Hematopoietic multipotent progenitor cell treated with erythropoietin and hydrocortisone succinate and interleukin-3 and kit ligand, for 15 days (in vitro differentiated cells): ENCODE measurements around the gene RAD51B.
"Not testable (repeated sequence)": the region's sequence is repeated elsewhere in the genome, so short reads cannot be mapped to it uniquely, and the experiment has no call there.

Experiments
- DNase-seq: peaks from one replicate; pipeline ENCODE4 v3.0.0-alpha.2; 2015; ENCODE audit warnings: low spot score

Gene RAD51B

GRCh38 chr14:68655911-68656316 lies 836.3 kb downstream of the RAD51B start:
- DNase-seq = no peak

- DNase-seq = no peak
Observed at GRCh38 chr14:68656452-68656851, 836.9 kb downstream of the RAD51B start.

DNA sequence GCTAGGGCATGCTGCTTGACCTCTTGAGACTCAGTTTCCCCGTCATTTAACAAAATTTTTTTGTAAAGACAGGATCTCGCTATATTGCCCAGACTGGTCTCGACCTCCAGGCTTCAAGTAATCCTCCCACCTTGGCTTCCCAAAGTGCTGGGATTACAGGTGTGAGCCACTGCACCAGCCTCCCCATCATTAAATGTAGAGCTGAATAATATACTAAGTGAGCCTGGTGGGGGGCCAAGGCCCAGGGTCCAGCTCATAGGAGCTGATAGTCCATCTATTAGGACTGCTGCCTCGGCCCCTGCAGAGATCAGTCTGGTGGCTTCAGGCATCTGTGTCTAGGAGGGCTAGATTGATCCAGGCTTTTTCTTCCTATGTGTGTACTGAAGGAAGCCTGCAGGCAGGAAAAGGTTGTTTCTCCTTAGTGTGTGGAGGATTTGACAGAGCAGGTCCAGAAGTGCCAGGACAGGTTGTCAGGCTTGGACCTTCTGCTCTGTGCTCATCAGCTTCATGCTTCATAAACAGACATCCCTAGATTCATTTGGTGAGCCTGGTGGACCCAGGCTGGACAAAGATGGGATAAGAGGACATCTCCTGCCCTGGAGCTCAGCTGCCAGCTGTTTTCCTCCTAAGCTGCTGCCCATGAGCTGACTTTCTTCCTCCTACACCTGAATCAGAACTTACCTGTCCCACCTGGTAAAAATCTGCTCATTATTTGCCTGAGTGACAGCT lies 837.9 kb downstream of the RAD51B start:
- DNase-seq = no peak

- no peak for DNase-seq
Observed at GRCh38 chr14:68658029-68658509, 838.5 kb downstream of the RAD51B start.

DNA sequence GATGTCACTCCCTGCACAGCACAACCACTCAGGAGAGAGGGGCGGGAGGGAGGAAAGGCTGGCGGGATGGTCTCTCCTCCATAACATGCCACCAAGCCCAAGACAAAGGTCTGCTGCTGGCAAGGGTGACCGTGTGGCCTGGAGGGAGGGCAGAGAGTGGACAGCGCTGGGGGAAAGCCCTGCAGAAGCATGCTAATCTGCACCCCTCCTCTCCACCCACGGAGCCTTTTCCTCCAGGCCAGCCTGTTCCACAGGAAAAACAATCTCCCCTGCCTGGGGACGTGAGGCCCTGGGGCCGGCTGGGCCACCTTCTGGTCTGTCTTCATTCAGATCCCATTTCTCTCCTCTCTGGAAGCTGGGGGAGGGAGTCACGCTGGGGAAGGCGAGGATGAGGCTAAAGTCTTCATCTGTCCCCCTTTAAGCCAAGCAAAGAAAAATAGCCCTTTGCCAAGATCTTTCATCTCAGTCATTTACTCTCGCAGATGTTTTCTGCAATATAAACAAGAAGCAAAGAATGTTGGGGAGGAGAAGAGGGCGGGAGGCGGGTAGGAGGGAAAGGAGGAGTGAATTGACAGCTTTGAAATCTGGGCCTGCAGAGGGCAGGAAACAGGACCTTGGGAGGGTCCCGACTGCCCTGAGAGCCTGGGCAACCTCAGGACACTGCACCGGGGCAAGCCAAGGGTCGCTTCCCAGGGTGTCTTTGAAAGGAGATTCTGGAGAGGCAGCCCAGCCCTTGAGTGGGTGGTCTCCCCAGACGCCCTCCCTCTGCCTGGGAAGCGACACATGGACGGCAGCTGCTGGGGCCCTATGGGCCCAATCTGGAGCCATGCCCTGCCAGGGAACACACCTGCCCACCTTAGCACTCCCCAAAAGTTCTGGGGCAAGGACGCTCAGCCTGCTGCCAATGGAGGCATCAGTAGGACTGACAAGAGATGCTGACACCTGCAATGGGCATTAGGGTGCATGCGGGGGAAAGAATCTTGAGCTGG lies 839.7 kb downstream of the RAD51B start:
- DNase-seq = no peak

GRCh38 chr14:68660495-68660894 lies 840.9 kb downstream of the RAD51B start:
- DNase-seq = no peak

GRCh38 chr14:68661226-68662225 lies 841.9 kb downstream of the RAD51B start:
- DNase-seq = no peak

GRCh38 chr14:68662392-68662791 lies 842.8 kb downstream of the RAD51B start:
- DNase-seq = no peak

GRCh38 chr14:68662826-68663225 lies 843.2 kb downstream of the RAD51B start:
- DNase-seq = not testable (repeated sequence)

DNA sequence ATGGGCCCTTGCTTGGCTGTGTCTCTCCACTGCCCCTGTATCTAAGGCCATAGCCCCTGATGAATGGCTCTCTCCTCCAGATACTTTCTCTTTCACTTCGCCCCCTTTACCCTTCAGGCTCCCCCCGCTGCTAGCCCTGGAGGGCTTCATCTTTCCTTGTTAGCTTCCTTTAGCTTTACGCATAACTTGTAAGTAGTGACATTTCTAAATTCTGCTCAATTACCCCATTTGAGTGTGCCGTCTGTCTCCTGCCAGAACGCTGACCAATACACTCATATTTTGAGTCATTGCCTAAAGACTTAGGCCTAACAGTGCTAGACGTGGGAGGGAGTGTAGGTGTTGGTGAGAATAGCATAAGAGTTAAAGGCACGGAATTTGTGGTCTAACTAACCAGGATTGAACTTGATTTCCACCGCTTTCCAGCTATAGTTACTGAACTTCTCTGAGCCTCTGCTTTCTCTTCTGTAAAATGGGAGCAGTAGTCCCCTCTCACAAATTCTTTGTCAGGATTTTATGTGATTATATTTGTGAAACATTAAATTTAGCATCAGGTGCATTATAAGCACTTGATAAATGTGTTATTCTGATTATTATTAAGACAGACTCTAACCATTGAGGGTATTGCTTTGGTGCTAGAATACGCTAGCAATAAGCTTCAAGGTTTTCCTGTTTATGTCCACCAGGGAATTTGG lies 844.0 kb downstream of the RAD51B start:
- DNase-seq = no peak

DNA sequence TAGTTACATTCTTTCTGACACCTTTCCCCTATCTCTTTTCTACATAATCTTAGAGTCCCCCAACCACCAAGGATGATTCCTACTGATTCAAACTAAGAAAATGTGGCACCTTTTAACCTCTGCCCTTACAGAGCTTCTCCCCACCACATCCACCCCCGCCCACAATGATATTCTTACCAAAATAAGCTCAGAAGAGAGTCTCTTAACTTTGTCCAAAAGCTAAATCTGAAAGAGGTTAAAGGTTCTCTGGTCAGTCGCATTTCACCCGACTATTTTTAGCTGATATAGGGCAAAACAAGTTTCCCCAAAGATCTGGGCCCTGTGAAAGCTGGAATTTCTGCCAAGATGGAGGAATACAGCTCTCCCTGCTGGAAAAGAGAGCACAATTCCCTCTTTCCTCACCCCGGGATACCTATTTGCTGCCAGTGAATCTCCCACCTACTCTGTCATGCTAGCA lies 844.7 kb downstream of the RAD51B start:
- no peak for DNase-seq

DNA sequence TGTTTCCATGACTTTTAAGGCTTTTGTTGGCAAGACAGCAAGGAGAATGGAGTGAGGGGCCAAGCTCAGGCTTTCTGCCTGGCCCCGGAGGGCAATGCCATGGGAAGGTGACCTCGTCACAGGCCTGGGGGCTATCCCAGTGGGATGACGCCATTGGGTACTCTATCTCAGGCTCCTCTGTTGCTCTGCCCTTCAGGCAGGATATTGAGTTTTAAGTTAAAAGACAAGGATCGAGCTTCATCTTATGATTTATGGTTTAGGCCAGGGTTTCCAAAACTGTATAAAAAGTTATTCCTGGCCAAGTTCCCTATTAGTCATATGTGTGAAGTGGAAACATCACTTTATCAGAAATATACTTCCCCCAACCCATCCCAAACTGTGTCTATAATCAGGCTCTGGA lies 845.6 kb downstream of the RAD51B start:
- DNase-seq = no peak

- DNase-seq = no peak
Observed at GRCh38 chr14:68665792-68666204, 846.2 kb downstream of the RAD51B start.

DNA sequence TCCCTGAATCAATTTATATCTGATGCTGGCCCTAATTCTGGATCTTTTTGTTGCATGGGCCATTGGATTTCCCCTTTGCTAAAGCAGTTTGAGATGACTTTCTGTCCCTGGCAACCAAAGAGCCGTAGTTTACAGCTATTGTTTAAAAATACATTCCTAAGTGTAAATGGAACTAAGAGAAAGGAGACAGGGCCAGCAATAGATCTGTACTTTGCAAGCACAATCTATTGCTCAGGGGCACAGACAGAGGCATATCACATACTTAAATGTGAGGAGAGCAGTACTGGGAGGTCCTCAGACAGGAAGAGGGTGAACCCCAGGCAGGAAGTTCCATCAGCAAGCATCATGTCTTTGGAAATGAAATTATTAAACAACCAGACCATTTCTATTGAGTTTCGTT lies 846.7 kb downstream of the RAD51B start:
- DNase-seq = no peak

- no peak for DNase-seq
Observed at GRCh38 chr14:68666899-68667298, 847.3 kb downstream of the RAD51B start.

- no peak for DNase-seq
Observed at GRCh38 chr14:68667313-68667791, 847.8 kb downstream of the RAD51B start.

DNA sequence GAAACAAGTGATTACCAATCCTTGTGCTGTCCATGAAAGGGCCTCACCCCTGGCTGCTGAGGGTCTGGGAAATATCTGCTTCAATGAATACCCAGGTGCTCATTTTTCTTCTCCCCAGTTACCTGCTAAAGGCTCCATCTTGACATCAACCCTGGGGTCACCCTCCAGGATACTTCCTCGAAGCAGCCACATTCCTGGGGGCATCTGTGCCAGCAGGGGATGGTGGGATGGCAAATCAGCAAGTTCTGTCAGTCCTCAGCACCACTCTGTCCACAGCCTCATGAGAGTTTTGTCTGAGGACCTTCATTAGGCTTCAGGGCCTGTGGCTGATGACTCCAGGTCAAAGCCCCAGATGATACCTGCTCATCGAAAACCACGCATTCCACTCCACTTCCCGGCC lies 848.4 kb downstream of the RAD51B start:
- no peak for DNase-seq

GRCh38 chr14:68668531-68668930 lies 849.0 kb downstream of the RAD51B start:
- DNase-seq = no peak

DNA sequence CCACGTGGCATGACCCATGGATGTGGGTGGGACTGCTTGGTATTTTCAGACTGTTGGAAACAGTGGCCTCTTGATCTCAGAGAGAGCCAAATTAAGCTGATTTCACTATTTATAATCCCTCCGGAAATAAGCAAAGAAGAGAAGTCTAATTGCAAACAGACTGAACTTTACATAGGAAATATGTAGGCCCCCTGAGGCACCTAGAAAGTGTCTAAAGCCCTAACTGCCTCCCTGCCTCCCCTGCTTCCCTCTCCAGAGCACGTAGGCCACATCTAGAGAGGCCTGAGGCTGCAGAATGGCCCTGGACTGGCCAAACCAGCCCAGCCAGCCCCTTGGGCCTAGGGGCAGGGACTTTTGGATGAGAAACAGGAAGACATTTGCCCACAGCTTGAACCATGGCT lies 849.5 kb downstream of the RAD51B start:
- no peak for DNase-seq

DNA sequence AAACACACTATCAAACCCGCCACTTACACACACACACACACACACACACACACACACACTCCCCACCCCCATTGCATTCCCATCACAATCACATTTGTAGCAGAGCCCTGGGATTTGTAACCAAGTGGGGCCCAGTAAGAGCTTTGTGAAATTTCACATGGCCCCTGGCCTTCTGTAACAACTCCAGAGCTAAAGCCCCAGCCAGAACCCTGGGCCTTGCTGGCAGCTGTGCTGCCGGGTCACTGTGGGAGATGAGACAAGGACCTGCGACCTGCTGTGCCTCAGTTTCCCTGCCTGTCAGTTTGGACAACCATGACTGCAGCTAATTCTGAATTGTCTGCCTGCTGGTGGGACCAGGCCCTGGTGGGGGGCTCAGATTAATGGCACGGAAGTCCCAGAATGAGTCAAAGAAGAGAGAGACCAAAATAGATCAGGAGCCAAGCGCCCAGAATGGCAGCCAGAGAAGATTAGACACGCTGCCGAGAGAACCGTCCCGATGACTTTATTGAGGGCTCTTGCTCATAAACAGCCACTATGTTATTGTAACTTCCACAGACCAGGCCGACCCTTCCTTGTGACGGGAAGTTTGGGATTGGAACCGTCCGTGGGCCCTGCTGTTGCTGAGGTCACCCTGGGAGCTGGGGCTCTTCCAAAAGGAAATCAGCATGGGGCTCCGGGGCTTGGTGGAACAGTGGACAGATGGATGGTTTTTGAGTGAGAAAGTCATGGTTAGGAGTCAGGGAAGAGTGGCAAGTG lies 850.2 kb downstream of the RAD51B start:
- DNase-seq = no peak
